ENCODE measurements around the gene TTC13.

Gene TTC13

GRCh38 chr1:230901671-230902070 lies 77.0 kb downstream of the TTC13 start:
- Histone ChIP-seq H3K36me3 (ENCODE audit: insufficient read depth, low read length) (no peaks in the 10 kb centered on the region), H3K4me3 (ENCODE audit: low read length) (no peak overlapping the region), H3K9ac (ENCODE audit: low read depth, low read length) (no peak overlapping the region), H3K27me3 (ENCODE audit: control insufficient read depth, insufficient read depth, low read length) (no peaks in the 10 kb centered on the region), H3K9me3 (replicated peaks; ENCODE audit: low read length) (no peaks in the 10 kb centered on the region), H3K4me1 (ENCODE audit: control insufficient read depth, insufficient read depth, low read length) (peaks cover 7% of the 10 kb centered on the region), H3K4me2 (ENCODE audit: low read length) (no peak overlapping the region)

- H3K4me1 ChIP-seq (ENCODE audit: control insufficient read depth, insufficient read depth, low read length), result peaks cover 6% of the 10 kb centered on the region
- H3K4me3 ChIP-seq (ENCODE audit: low read length), result no peak overlapping the region
- no peak overlapping the region for H3K4me2 ChIP-seq (ENCODE audit: low read length)
Measured at GRCh38 chr1:230900984-230901383, 77.7 kb downstream of the TTC13 start.

GRCh38 chr1:230899841-230900251 lies 78.8 kb downstream of the TTC13 start:
- no peaks in the 10 kb centered on the region for H3K4me1 ChIP-seq (ENCODE audit: control insufficient read depth, insufficient read depth, low read length)
- H3K9me3 ChIP-seq (replicated peaks; ENCODE audit: low read length), result no peaks in the 10 kb centered on the region
- H3K36me3 ChIP-seq (ENCODE audit: insufficient read depth, low read length), result no peaks in the 10 kb centered on the region
- no peak overlapping the region for H3K9ac ChIP-seq (ENCODE audit: low read depth, low read length)
- no peaks in the 10 kb centered on the region for H3K27me3 ChIP-seq (ENCODE audit: control insufficient read depth, insufficient read depth, low read length)
- no peak overlapping the region for H3K4me3 ChIP-seq (ENCODE audit: low read length)
- H3K4me2 ChIP-seq (ENCODE audit: low read length), result no peak overlapping the region

More at GRCh38 chr1:230900984-230901383, 77.7 kb downstream of the TTC13 start:
- Histone ChIP-seq H3K27me3 (ENCODE audit: control insufficient read depth, insufficient read depth, low read length) (no peaks in the 10 kb centered on the region), H3K9me3 (replicated peaks; ENCODE audit: low read length) (no peaks in the 10 kb centered on the region), H3K36me3 (ENCODE audit: insufficient read depth, low read length) (no peaks in the 10 kb centered on the region), H3K9ac (ENCODE audit: low read depth, low read length) (no peak overlapping the region)

GRCh38 chr1:230898748-230899147 lies 79.9 kb downstream of the TTC13 start:
- Histone ChIP-seq H3K4me3 (ENCODE audit: low read length) (no peak overlapping the region), H3K4me2 (ENCODE audit: low read length) (no peak overlapping the region), H3K9ac (ENCODE audit: low read depth, low read length) (no peak overlapping the region), H3K4me1 (ENCODE audit: control insufficient read depth, insufficient read depth, low read length) (no peaks in the 10 kb centered on the region), H3K27me3 (ENCODE audit: control insufficient read depth, insufficient read depth, low read length) (no peaks in the 10 kb centered on the region), H3K36me3 (ENCODE audit: insufficient read depth, low read length) (no peaks in the 10 kb centered on the region), H3K9me3 (replicated peaks; ENCODE audit: low read length) (no peaks in the 10 kb centered on the region)

DNA sequence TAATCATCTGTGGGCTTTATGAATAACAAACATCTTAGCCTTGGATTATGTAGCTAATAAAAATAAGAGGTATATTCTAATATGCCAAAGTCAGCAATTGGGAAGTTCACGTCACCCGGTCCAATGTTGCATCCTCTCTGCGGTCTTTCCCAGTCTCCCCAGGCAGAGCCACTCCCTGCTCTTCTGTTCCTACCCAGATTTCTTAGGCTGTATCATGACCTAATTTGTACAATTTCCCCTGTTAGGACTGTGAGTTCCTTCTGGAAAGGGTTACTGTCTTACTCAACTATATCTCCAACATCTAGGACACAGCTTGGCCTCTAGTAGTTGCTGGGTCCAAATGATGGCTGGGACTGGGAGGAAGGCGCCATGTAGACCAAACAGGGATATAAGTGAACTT lies 80.5 kb downstream of the TTC13 start:
- Histone ChIP-seq H3K4me3 (ENCODE audit: low read length) (no peak overlapping the region), H3K4me2 (ENCODE audit: low read length) (no peak overlapping the region), H3K9ac (ENCODE audit: low read depth, low read length) (no peak overlapping the region), H3K4me1 (ENCODE audit: control insufficient read depth, insufficient read depth, low read length) (no peaks in the 10 kb centered on the region), H3K27me3 (ENCODE audit: control insufficient read depth, insufficient read depth, low read length) (no peaks in the 10 kb centered on the region), H3K36me3 (ENCODE audit: insufficient read depth, low read length) (no peaks in the 10 kb centered on the region), H3K9me3 (replicated peaks; ENCODE audit: low read length) (no peaks in the 10 kb centered on the region)

- no peaks in the 10 kb centered on the region for H3K36me3 ChIP-seq (ENCODE audit: insufficient read depth, low read length)
- H3K4me1 ChIP-seq (ENCODE audit: control insufficient read depth, insufficient read depth, low read length), result no peaks in the 10 kb centered on the region
- H3K4me3 ChIP-seq (ENCODE audit: low read length), result no peak overlapping the region
- no peaks in the 10 kb centered on the region for H3K9me3 ChIP-seq (replicated peaks; ENCODE audit: low read length)
- H3K27me3 ChIP-seq (ENCODE audit: control insufficient read depth, insufficient read depth, low read length), result no peaks in the 10 kb centered on the region
- no peak overlapping the region for H3K9ac ChIP-seq (ENCODE audit: low read depth, low read length)
- H3K4me2 ChIP-seq (ENCODE audit: low read length), result no peak overlapping the region
Measured at GRCh38 chr1:230896779-230897178, 81.9 kb downstream of the TTC13 start.

DNA sequence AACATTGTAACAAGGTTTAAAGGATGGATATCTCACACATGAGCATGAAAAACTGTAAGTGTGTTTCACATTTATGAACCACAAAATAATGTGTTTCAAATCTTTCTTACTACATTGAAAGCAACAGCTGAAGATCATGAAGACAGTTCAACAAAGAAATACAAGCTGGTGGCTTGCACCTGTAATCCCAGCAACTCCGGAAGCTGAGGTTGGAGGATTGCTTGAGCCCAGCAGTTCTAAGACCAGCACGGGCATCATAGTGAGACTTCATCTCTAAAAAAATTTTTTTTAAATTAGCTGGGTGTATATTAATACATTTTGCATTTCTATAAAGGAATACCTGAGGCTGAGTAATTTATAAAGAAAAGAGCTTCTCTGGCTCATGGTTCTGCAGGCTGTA lies 83.2 kb downstream of the TTC13 start:
- Histone ChIP-seq H3K4me3 (ENCODE audit: low read length) (no peak overlapping the region), H3K4me2 (ENCODE audit: low read length) (no peak overlapping the region), H3K36me3 (ENCODE audit: insufficient read depth, low read length) (no peaks in the 10 kb centered on the region), H3K27me3 (ENCODE audit: control insufficient read depth, insufficient read depth, low read length) (no peaks in the 10 kb centered on the region), H3K4me1 (ENCODE audit: control insufficient read depth, insufficient read depth, low read length) (no peaks in the 10 kb centered on the region), H3K9ac (ENCODE audit: low read depth, low read length) (no peak overlapping the region), H3K9me3 (replicated peaks; ENCODE audit: low read length) (no peaks in the 10 kb centered on the region)

GRCh38 chr1:230894664-230895063 lies 84.0 kb downstream of the TTC13 start:
- H3K36me3 ChIP-seq (ENCODE audit: insufficient read depth, low read length), result no peaks in the 10 kb centered on the region
- no peak overlapping the region for H3K9ac ChIP-seq (ENCODE audit: low read depth, low read length)
- H3K27me3 ChIP-seq (ENCODE audit: control insufficient read depth, insufficient read depth, low read length), result no peaks in the 10 kb centered on the region
- H3K4me1 ChIP-seq (ENCODE audit: control insufficient read depth, insufficient read depth, low read length), result no peaks in the 10 kb centered on the region
- H3K9me3 ChIP-seq (replicated peaks; ENCODE audit: low read length), result no peaks in the 10 kb centered on the region
- H3K4me2 ChIP-seq (ENCODE audit: low read length), result no peak overlapping the region
- no peak overlapping the region for H3K4me3 ChIP-seq (ENCODE audit: low read length)

- H3K27me3 ChIP-seq (ENCODE audit: control insufficient read depth, insufficient read depth, low read length), result no peaks in the 10 kb centered on the region
- H3K4me1 ChIP-seq (ENCODE audit: control insufficient read depth, insufficient read depth, low read length), result no peaks in the 10 kb centered on the region
- H3K4me3 ChIP-seq (ENCODE audit: low read length), result no peak overlapping the region
- H3K9me3 ChIP-seq (replicated peaks; ENCODE audit: low read length), result no peaks in the 10 kb centered on the region
- H3K4me2 ChIP-seq (ENCODE audit: low read length), result no peak overlapping the region
- no peak overlapping the region for H3K9ac ChIP-seq (ENCODE audit: low read depth, low read length)
- no peaks in the 10 kb centered on the region for H3K36me3 ChIP-seq (ENCODE audit: insufficient read depth, low read length)
Measured at GRCh38 chr1:230894032-230894431, 84.6 kb downstream of the TTC13 start.

- no peaks in the 10 kb centered on the region for H3K4me1 ChIP-seq (ENCODE audit: control insufficient read depth, insufficient read depth, low read length)
- no peak overlapping the region for H3K9ac ChIP-seq (ENCODE audit: low read depth, low read length)
- H3K9me3 ChIP-seq (replicated peaks; ENCODE audit: low read length), result no peaks in the 10 kb centered on the region
- peaks cover 4% of the 10 kb centered on the region for H3K27me3 ChIP-seq (ENCODE audit: control insufficient read depth, insufficient read depth, low read length)
- no peak overlapping the region for H3K4me3 ChIP-seq (ENCODE audit: low read length)
- no peaks in the 10 kb centered on the region for H3K36me3 ChIP-seq (ENCODE audit: insufficient read depth, low read length)
- no peak overlapping the region for H3K4me2 ChIP-seq (ENCODE audit: low read length)
Measured at GRCh38 chr1:230892018-230892491, 86.6 kb downstream of the TTC13 start.

DNA sequence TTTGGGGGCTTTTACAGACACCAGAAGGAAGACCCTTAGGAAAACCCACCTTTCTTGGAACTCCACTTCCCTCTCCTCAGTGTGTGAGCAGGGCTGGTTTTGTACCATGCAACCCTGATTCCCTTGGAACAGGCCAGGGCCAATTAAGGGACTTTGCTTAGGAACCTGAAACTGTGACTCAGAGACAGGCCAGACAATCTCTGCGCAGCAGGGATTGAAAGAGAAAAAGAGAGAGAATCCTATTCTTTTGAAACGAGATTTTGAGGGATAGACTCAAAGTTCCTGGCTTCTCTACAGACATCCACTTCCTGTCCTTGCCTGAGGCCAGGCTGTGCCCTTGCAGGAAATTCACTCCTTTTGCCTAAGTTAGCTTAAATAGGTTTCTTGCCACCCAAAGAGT lies 87.2 kb downstream of the TTC13 start:
- H3K9me3 ChIP-seq (replicated peaks; ENCODE audit: low read length), result no peaks in the 10 kb centered on the region

GRCh38 chr1:230884646-230885045 lies 94.0 kb downstream of the TTC13 start:
- H3K36me3 ChIP-seq (ENCODE audit: insufficient read depth, low read length), result no peaks in the 10 kb centered on the region
- no peak overlapping the region for H3K4me2 ChIP-seq (ENCODE audit: low read length)
- no peak overlapping the region for H3K4me3 ChIP-seq (ENCODE audit: low read length)
- H3K9ac ChIP-seq (ENCODE audit: low read depth, low read length), result no peak overlapping the region
- no peaks in the 10 kb centered on the region for H3K4me1 ChIP-seq (ENCODE audit: control insufficient read depth, insufficient read depth, low read length)
- peaks cover 19% of the 10 kb centered on the region for H3K27me3 ChIP-seq (ENCODE audit: control insufficient read depth, insufficient read depth, low read length)
- no peaks in the 10 kb centered on the region for H3K9me3 ChIP-seq (replicated peaks; ENCODE audit: low read length)

More for the DNA sequence above, 87.2 kb downstream of the TTC13 start:
- Histone ChIP-seq H3K9ac (ENCODE audit: low read depth, low read length) (no peak overlapping the region), H3K27me3 (ENCODE audit: control insufficient read depth, insufficient read depth, low read length) (peaks cover 4% of the 10 kb centered on the region), H3K4me3 (ENCODE audit: low read length) (no peak overlapping the region), H3K4me1 (ENCODE audit: control insufficient read depth, insufficient read depth, low read length) (no peaks in the 10 kb centered on the region), H3K36me3 (ENCODE audit: insufficient read depth, low read length) (no peaks in the 10 kb centered on the region), H3K4me2 (ENCODE audit: low read length) (no peak overlapping the region)
